ENCODE data around the gene BACH2.

Gene BACH2

GRCh38 chr6:89938014-89938413, 358.6 kb downstream of the BACH2 start:
- Histone ChIP-seq H3K9me3 (ENCODE audit: control insufficient read depth, low read length) (no peaks in the 10 kb centered on the region), H3K36me3 (ENCODE audit: control insufficient read depth, insufficient read depth, low read length) (no peaks in the 10 kb centered on the region), H3K4me3 (ENCODE audit: low read length) (no peak overlapping the region), H3K27me3 (ENCODE audit: control insufficient read depth, insufficient read depth, low read length) (no peaks in the 10 kb centered on the region), H3K9ac (ENCODE audit: low read length) (no peak overlapping the region), H3K4me1 (ENCODE audit: control insufficient read depth, insufficient read depth, low read length) (peaks cover 19% of the 10 kb centered on the region)

DNA sequence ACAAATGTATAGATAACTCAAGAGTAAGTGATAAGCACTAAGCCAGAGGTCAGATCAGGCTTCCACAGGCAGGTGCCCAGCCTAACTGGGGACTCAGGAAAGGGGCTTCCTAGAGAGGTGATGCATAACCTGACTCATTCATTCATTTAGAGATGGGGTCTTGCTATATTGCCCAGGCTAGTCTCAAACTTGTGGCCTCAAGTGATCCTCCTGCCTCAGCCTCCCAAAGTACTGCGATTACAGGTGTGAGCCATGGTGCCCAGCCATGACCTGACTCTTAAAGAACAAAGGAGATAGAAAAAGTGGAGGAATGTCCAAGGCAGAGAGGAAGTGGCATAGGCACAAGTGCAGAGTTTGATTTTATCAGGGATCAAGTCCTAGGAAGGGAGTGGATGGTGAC, 360.5 kb downstream of the BACH2 start:
- Histone ChIP-seq H3K9ac (ENCODE audit: low read length) (no peak overlapping the region), H3K36me3 (ENCODE audit: control insufficient read depth, insufficient read depth, low read length) (no peaks in the 10 kb centered on the region), H3K4me1 (ENCODE audit: control insufficient read depth, insufficient read depth, low read length) (peaks cover 11% of the 10 kb centered on the region), H3K4me3 (ENCODE audit: low read length) (no peak overlapping the region), H3K9me3 (ENCODE audit: control insufficient read depth, low read length) (no peaks in the 10 kb centered on the region), H3K27me3 (ENCODE audit: control insufficient read depth, insufficient read depth, low read length) (no peaks in the 10 kb centered on the region)

DNA sequence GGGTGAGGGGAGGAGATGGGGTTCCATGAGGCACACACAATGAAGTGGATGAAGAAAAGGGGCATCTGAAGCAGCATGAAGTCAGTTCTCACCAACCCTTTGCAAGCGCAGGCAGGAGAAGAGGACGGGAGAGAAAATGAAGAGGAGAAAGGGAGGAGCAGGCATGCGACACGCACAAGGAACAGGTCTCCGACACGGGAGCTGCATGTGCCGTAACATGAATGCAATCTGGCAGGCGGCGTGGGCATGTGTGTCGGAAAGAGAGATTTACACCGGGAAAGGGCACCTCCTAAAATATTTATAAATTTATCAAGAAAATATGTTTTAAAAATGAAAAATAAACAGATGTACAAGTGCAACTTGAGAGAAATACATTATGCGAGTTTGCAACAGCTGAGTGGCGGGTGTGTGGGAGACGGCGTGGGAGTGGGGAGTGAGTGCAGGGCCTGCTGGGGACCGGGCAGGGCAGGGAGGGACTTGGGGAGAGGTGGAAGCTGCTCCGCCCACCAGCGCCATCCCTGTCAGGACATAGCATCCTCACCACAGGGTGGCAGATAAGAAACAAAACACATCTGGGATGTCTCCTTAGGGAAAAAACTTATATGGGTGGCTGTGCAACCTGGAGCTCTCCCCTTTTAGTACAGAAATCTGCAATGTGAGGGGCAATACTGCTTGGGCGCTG, 361.8 kb downstream of the BACH2 start:
- H3K9me3 ChIP-seq (ENCODE audit: control insufficient read depth, low read length): no peaks in the 10 kb centered on the region
- no peaks in the 10 kb centered on the region for H3K36me3 ChIP-seq (ENCODE audit: control insufficient read depth, insufficient read depth, low read length)
- H3K9ac ChIP-seq (ENCODE audit: low read length): no peak overlapping the region
- H3K4me1 ChIP-seq (ENCODE audit: control insufficient read depth, insufficient read depth, low read length): no peaks in the 10 kb centered on the region
- H3K4me3 ChIP-seq (ENCODE audit: low read length): no peak overlapping the region
- no peaks in the 10 kb centered on the region for H3K27me3 ChIP-seq (ENCODE audit: control insufficient read depth, insufficient read depth, low read length)

- Histone ChIP-seq H3K27me3 (ENCODE audit: control insufficient read depth, insufficient read depth, low read length) (no peaks in the 10 kb centered on the region), H3K9ac (ENCODE audit: low read length) (no peak overlapping the region), H3K4me1 (ENCODE audit: control insufficient read depth, insufficient read depth, low read length) (no peaks in the 10 kb centered on the region), H3K4me3 (ENCODE audit: low read length) (no peak overlapping the region), H3K36me3 (ENCODE audit: control insufficient read depth, insufficient read depth, low read length) (no peaks in the 10 kb centered on the region), H3K9me3 (ENCODE audit: control insufficient read depth, low read length) (no peaks in the 10 kb centered on the region)
Observed at GRCh38 chr6:89932245-89932802, 364.3 kb downstream of the BACH2 start.

- H3K4me3 ChIP-seq (ENCODE audit: low read length): no peak overlapping the region
- no peaks in the 10 kb centered on the region for H3K36me3 ChIP-seq (ENCODE audit: control insufficient read depth, insufficient read depth, low read length)
- no peaks in the 10 kb centered on the region for H3K27me3 ChIP-seq (ENCODE audit: control insufficient read depth, insufficient read depth, low read length)
- no peaks in the 10 kb centered on the region for H3K4me1 ChIP-seq (ENCODE audit: control insufficient read depth, insufficient read depth, low read length)
- H3K9ac ChIP-seq (ENCODE audit: low read length): no peak overlapping the region
- no peaks in the 10 kb centered on the region for H3K9me3 ChIP-seq (ENCODE audit: control insufficient read depth, low read length)
Observed at GRCh38 chr6:89930789-89931188, 365.9 kb downstream of the BACH2 start.

GRCh38 chr6:89928604-89929003, 368.0 kb downstream of the BACH2 start:
- H3K4me3 ChIP-seq (ENCODE audit: low read length): no peak overlapping the region
- no peak overlapping the region for H3K9ac ChIP-seq (ENCODE audit: low read length)
- H3K36me3 ChIP-seq (ENCODE audit: control insufficient read depth, insufficient read depth, low read length): no peaks in the 10 kb centered on the region
- no peaks in the 10 kb centered on the region for H3K4me1 ChIP-seq (ENCODE audit: control insufficient read depth, insufficient read depth, low read length)
- no peaks in the 10 kb centered on the region for H3K9me3 ChIP-seq (ENCODE audit: control insufficient read depth, low read length)
- no peaks in the 10 kb centered on the region for H3K27me3 ChIP-seq (ENCODE audit: control insufficient read depth, insufficient read depth, low read length)

GRCh38 chr6:89927791-89928550, 368.7 kb downstream of the BACH2 start:
- H3K4me3 ChIP-seq (ENCODE audit: low read length): no peak overlapping the region
- no peaks in the 10 kb centered on the region for H3K4me1 ChIP-seq (ENCODE audit: control insufficient read depth, insufficient read depth, low read length)
- no peaks in the 10 kb centered on the region for H3K36me3 ChIP-seq (ENCODE audit: control insufficient read depth, insufficient read depth, low read length)
- H3K9ac ChIP-seq (ENCODE audit: low read length): no peak overlapping the region
- no peaks in the 10 kb centered on the region for H3K9me3 ChIP-seq (ENCODE audit: control insufficient read depth, low read length)
- H3K27me3 ChIP-seq (ENCODE audit: control insufficient read depth, insufficient read depth, low read length): no peaks in the 10 kb centered on the region

DNA sequence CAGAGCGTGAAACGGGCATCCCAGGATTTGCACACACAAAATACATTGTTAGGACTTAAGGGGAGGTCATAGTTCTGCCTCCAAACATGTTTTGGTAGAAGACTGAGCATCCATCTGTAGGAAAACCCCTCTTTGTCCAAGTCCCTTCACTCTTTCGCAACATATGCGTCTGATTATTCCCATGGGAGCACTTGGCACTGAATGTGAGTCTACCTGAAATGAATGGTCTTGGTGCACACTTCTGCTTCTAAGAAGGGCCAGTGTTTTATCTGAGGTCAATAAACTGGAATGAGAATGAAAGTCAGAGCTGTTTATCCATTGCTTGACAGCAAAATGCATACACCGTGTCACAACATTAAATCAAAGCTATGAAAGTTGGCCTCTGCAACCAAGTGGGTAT, 369.4 kb downstream of the BACH2 start:
- Histone ChIP-seq H3K9me3 (ENCODE audit: control insufficient read depth, low read length) (no peaks in the 10 kb centered on the region), H3K27me3 (ENCODE audit: control insufficient read depth, insufficient read depth, low read length) (no peaks in the 10 kb centered on the region), H3K9ac (ENCODE audit: low read length) (no peak overlapping the region), H3K4me1 (ENCODE audit: control insufficient read depth, insufficient read depth, low read length) (no peaks in the 10 kb centered on the region), H3K4me3 (ENCODE audit: low read length) (no peak overlapping the region), H3K36me3 (ENCODE audit: control insufficient read depth, insufficient read depth, low read length) (no peaks in the 10 kb centered on the region)

DNA sequence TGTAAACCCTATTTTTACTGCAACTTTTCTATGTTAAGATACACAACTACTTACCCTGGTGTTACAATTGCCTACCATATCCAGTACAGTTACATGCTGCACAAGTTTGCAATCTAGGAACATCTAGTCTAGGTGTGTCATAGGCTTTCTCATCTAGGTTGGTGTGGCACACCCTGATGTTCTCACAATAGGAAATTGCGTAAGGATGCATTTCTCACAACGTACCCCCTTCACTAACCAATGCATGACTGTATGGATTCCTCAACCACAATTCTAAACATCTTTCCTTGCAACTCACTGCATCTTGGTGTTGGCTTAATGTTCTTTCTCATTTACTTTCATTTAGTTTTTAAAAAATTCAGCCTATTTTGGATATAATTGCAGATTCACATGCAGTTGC, 370.8 kb downstream of the BACH2 start:
- Histone ChIP-seq H3K36me3 (ENCODE audit: control insufficient read depth, insufficient read depth, low read length) (no peaks in the 10 kb centered on the region), H3K9me3 (ENCODE audit: control insufficient read depth, low read length) (no peaks in the 10 kb centered on the region), H3K4me3 (ENCODE audit: low read length) (no peak overlapping the region), H3K9ac (ENCODE audit: low read length) (no peak overlapping the region), H3K4me1 (ENCODE audit: control insufficient read depth, insufficient read depth, low read length) (no peaks in the 10 kb centered on the region), H3K27me3 (ENCODE audit: control insufficient read depth, insufficient read depth, low read length) (no peaks in the 10 kb centered on the region)

GRCh38 chr6:89924231-89924630, 372.4 kb downstream of the BACH2 start:
- no peak overlapping the region for H3K9ac ChIP-seq (ENCODE audit: low read length)
- no peaks in the 10 kb centered on the region for H3K27me3 ChIP-seq (ENCODE audit: control insufficient read depth, insufficient read depth, low read length)
- no peaks in the 10 kb centered on the region for H3K36me3 ChIP-seq (ENCODE audit: control insufficient read depth, insufficient read depth, low read length)
- H3K4me1 ChIP-seq (ENCODE audit: control insufficient read depth, insufficient read depth, low read length): no peaks in the 10 kb centered on the region
- no peaks in the 10 kb centered on the region for H3K9me3 ChIP-seq (ENCODE audit: control insufficient read depth, low read length)
- no peak overlapping the region for H3K4me3 ChIP-seq (ENCODE audit: low read length)

GRCh38 chr6:89921691-89922090, 375.0 kb downstream of the BACH2 start:
- H3K9ac ChIP-seq (ENCODE audit: low read length): no peak overlapping the region
- H3K36me3 ChIP-seq (ENCODE audit: control insufficient read depth, insufficient read depth, low read length): no peaks in the 10 kb centered on the region

DNA sequence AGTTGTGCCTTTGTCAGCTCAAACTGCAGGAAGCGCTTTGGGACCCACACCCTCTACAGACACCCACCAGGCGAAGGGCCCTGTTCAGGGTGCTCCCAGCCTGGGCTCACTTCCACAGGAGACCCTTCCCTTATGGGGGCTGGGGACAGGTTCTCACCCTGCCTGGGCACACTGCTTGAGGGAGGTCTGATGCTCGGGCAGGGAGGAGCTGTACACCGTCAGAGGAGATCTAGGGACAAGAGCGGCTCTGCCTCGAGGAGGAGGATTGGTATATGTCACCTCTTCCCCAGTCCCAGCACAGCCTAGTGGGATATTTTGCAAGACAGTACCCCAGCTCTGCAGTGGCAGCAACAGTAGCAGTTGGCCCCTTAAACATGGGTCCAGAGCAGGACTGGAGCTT, 375.4 kb downstream of the BACH2 start:
- no peak overlapping the region for H3K4me3 ChIP-seq (ENCODE audit: low read length)
- no peaks in the 10 kb centered on the region for H3K4me1 ChIP-seq (ENCODE audit: control insufficient read depth, insufficient read depth, low read length)
- no peaks in the 10 kb centered on the region for H3K36me3 ChIP-seq (ENCODE audit: control insufficient read depth, insufficient read depth, low read length)
- H3K9me3 ChIP-seq (ENCODE audit: control insufficient read depth, low read length): no peaks in the 10 kb centered on the region
- no peaks in the 10 kb centered on the region for H3K27me3 ChIP-seq (ENCODE audit: control insufficient read depth, insufficient read depth, low read length)
- no peak overlapping the region for H3K9ac ChIP-seq (ENCODE audit: low read length)

More at GRCh38 chr6:89921691-89922090, 375.0 kb downstream of the BACH2 start:
- H3K4me1 ChIP-seq (ENCODE audit: control insufficient read depth, insufficient read depth, low read length): no peaks in the 10 kb centered on the region
- no peaks in the 10 kb centered on the region for H3K27me3 ChIP-seq (ENCODE audit: control insufficient read depth, insufficient read depth, low read length)
- no peaks in the 10 kb centered on the region for H3K9me3 ChIP-seq (ENCODE audit: control insufficient read depth, low read length)
- H3K4me3 ChIP-seq (ENCODE audit: low read length): no peak overlapping the region
